Natural killer cell (primary cell): Measurements from ENCODE around the gene F12. TPM values are rescaled to one million over a fixed set of nuclear protein-coding genes. Genes with fewer than 3 reads are reported as not detected.
A peak's percentile ranks its signal among the peaks of the same experiment; 100 is the strongest.

Experiments used
- ATAC-seq, 3 donors: fragments of 150-1000 bp in 2 of 3; fragments of 200-7000 bp in 1 of 3; cut with Tn5 transposase; 1 replicate in 1 of 3; 2 replicates in 2 of 3; pipeline ENCODE4 v1.10.0; 2021; ENCODE audit warnings: mild to moderate bottlenecking in 2 of 3, moderate library complexity in 2 of 3
- DNase-seq, 2 donors: peaks; one replicate each; pipeline versions ENCODE4 v3.0.0 to v3.0.0-alpha.2; 2013 to 2021; ENCODE audit warnings: mixed read lengths in 1 of 2
- H3K27ac ChIP-seq: one replicate; pipeline ENCODE4 v1.5.1; 2013; ENCODE audit warnings: mild to moderate bottlenecking, low read length
- H3K27me3 ChIP-seq: one replicate; pipeline ENCODE4 v1.6.1; 2013; ENCODE audit warnings: low read length; ENCODE audit not compliant: control insufficient read depth, insufficient read depth
- H3K36me3 ChIP-seq: one replicate; pipeline ENCODE4 v1.6.1; 2013; ENCODE audit warnings: low read length; ENCODE audit not compliant: control insufficient read depth, insufficient read depth
- H3K4me1 ChIP-seq: one replicate; pipeline ENCODE4 v1.6.1; 2013; ENCODE audit warnings: low read length; ENCODE audit not compliant: control insufficient read depth, insufficient read depth
- H3K4me3 ChIP-seq: one replicate; pipeline ENCODE4 v1.5.1; 2013; ENCODE audit warnings: low read length
- H3K9me3 ChIP-seq: one replicate; pipeline ENCODE4 v1.6.1; 2013; ENCODE audit warnings: low read length; ENCODE audit not compliant: control insufficient read depth, insufficient read depth
- H3K27ac Mint-ChIP-seq, 2 donors: one replicate each; pipeline ENCODE4 v1.8.0; 2022; ENCODE audit warnings: mild to moderate bottlenecking in 2 of 2, mixed read lengths in 2 of 2, moderate library complexity in 1 of 2
- H3K27me3 Mint-ChIP-seq, 2 donors: one replicate each; pipeline ENCODE4 v1.8.0; 2022; ENCODE audit warnings: low read depth in 2 of 2, mixed read lengths in 2 of 2
- H3K36me3 Mint-ChIP-seq: one replicate; pipeline ENCODE4 v1.8.0; 2022; ENCODE audit warnings: mixed read lengths
- H3K4me1 Mint-ChIP-seq, 2 donors: one replicate each; pipeline ENCODE4 v1.8.0; 2022; ENCODE audit warnings: mixed read lengths in 2 of 2
- H3K4me3 Mint-ChIP-seq: one replicate; pipeline ENCODE4 v1.8.0; 2022; ENCODE audit warnings: mild to moderate bottlenecking, moderate library complexity, mixed read lengths
- H3K9me3 Mint-ChIP-seq, 2 donors: one replicate each; pipeline ENCODE4 v1.8.0; 2022; ENCODE audit warnings: mixed read lengths in 2 of 2
- WGBS: methylation state at CpG from one replicate; pipeline ENCODE4 v1.1.7; 2013; ENCODE audit warnings: missing lambda C conversion rate; ENCODE audit not compliant: insufficient coverage; 5-methylcytosine and 5-hydroxymethylcytosine counted together
- intact Hi-C: fragments of 100-400 bp; cut with micrococcal nuclease; formaldehyde crosslinking; loops from one replicate; pipeline ENCODE4 v1.14.2; 2022
- total RNA-seq, 4 donors: library from RNA; stranded (reverse); fragments of 120-200 nt in 1 of 4; gene quantifications; one replicate each; pipeline versions ENCODE4 v1.2.3 to v1.2.4, GENCODE V29; 2013 to 2022
- TF ChIP-seq, protein P1 (sequence below): fragments of 200-600 bp; IDR thresholded peaks from one replicate; pipeline ENCODE4 v1.8.0; 2022; ENCODE audit warnings: antibody characterized with exemption

Gene F12
- total RNA-seq, 3 donors from 2014 or later (not counting 1 experiment from before 2014, with no cell fraction given) = 0.66 to 1.7 (median 0.93) TPM

DNA sequence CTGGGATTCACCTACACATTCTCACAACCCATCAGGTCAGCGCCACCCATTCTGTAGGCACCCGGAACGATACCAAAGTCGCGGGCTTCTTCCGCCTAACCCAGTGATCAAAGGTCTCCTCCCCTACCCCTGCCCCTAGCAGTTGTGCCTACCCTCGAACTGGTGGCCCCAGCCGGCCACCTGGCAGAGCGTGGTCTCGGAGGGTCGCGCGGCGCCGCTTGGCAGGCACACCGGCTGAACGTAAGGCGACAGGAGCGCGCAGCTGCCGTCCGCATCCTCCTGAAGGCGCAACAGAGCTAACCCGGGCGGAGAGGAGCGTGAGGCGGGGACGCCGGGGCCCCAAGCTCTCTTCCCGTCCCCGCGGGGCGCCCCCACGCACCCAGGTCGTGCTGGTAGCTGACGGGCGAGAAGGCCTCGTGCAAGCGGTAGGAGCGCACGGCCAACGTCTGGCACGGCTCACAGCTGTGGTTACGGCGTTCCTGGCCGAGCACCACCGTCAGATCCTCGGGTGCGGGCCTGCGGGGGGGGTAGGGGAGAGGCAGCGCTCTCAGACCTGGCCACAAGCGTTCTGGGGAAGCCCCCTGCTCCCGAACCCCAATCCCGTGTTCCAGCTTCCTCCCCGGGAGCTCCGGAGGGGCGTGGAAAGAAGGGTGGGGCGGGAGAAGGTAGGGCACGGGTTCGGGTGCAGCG, 6.1 kb downstream of the F12 start:
- Mint-ChIP-seq H3K4me3 (peak overlapping the region; percentile 72), H3K4me1 (peaks cover 35 to 42% of the 10 kb centered on the region in 2 donors), H3K27ac (peak overlapping the region; percentile 62 to 84), H3K36me3 (no peaks in the 10 kb centered on the region), H3K27me3 (peaks cover 13 to 17% of the 10 kb centered on the region in 2 donors), H3K9me3 (no peaks in the 10 kb centered on the region)
- intact Hi-C loops = loop anchor here (1.0 kb wide), 1 partner anchor 13 kb away; no protein-coding TSS in a partner anchor
- 2% methylated on average over 61 of the region's 61 CpGs for WGBS
- DNase-seq = peak; percentile 50 to 85
- Histone ChIP-seq H3K4me3 (peak overlapping the region; percentile 2), H3K27me3 (peaks cover 22% of the 10 kb centered on the region), H3K36me3 (no peaks in the 10 kb centered on the region), H3K4me1 (peaks cover 50% of the 10 kb centered on the region), H3K27ac (no peak overlapping the region), H3K9me3 (no peaks in the 10 kb centered on the region)
- peak; percentile 31 to 50 (median 43) for ATAC-seq
- TF ChIP-seq, protein P1, sequence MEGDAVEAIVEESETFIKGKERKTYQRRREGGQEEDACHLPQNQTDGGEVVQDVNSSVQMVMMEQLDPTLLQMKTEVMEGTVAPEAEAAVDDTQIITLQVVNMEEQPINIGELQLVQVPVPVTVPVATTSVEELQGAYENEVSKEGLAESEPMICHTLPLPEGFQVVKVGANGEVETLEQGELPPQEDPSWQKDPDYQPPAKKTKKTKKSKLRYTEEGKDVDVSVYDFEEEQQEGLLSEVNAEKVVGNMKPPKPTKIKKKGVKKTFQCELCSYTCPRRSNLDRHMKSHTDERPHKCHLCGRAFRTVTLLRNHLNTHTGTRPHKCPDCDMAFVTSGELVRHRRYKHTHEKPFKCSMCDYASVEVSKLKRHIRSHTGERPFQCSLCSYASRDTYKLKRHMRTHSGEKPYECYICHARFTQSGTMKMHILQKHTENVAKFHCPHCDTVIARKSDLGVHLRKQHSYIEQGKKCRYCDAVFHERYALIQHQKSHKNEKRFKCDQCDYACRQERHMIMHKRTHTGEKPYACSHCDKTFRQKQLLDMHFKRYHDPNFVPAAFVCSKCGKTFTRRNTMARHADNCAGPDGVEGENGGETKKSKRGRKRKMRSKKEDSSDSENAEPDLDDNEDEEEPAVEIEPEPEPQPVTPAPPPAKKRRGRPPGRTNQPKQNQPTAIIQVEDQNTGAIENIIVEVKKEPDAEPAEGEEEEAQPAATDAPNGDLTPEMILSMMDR = no peak

DNA sequence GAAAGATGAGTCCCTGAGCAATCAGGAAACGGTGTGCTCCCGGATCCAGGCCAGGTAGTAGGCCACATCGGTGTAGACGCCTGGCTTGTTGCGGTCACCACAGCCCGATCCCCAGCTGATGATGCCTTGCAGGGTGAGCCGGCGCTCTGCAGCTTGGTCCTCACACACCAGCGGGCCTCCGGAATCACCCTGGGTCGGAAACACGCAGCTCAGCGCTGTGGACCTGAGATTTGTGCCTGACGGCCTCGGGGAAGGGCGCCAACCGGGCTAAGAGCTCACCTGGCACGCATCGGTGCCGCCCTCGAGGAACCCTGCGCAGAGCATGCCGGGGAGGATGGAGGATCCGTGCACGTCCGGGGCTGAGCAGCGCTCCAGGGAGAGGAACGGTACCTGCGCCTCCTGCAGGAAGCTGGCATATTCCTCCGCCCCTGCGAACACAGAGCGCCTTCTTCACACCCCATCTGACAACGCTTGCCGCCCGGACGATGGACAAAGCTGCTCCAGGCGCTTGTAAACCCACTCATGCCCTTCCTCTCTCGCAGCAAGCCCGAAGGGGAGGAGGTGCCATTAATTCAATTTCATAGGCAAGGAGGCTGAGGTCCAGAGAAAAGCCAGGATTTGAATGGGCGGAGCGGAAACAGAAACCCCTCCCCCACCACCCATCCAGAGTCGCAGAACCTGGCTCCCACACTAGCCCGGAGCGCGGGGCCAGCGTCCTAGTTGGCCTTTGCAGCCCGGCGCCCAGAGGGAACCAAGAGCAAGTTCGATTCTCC, 6.9 kb downstream of the F12 start:
- ATAC-seq (no peak), DNase-seq (peak in 1 of 2 donors; percentile 86)
- H3K4me3 Mint-ChIP-seq = peak overlapping the region; percentile 72

DNA sequence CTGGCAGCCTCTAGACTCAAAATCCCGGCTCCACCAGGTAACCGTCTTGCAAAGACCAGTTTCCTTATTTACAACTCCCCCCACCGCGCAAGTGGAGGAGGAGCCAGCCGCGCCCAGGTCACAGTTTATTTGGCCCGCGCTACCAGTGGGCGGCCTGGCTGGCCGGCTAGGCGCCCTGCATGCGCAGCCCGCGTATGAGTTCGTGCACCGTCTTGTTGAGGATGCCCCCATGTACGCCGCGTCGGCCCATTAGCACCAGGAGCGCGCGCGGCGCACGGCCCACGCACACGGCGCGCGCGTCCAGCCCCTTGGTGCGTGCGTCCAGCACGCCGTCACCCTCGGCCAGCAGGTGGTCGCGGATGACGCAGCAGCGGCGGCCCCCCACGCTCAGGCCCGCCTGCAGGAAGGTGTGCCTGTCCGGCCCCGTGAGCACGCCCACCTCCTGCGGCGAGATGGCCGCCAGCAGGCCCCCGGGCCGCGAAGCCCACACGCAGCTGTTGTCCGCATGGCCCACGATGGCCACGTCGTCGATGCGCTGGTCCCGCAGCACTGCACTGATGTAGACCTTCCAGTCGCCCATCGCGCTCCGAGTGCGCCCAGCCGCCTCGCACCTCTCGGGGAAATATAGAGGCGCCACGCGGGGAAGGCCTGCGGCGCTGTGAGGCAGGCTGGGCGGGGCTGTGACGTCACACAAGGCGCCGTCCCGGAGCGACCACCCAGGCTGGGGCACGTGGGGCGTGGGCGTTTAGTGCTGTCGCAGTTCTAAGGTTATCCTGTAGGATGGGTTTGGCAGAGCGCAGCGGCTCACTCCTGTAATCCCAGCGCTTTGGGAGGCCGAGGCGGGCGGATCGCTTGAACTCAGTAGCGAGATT, 9.1 kb downstream of the F12 start, which contains the start of gene PFN3:
TSS of gene PFN3 (minus strand) at position 665 of the 872 bp plus-strand sequence. CDS start at position 580, 85 bp downstream.
- intact Hi-C loops = no loop called here

More for the DNA sequence above, 6.9 kb downstream of the F12 start:
- intact Hi-C loops = loop anchor here (1.0 kb wide), 1 partner anchor 12 kb away; no protein-coding TSS in a partner anchor
- Mint-ChIP-seq H3K9me3 (no peaks in the 10 kb centered on the region), H3K36me3 (no peaks in the 10 kb centered on the region), H3K27me3 (peaks cover 13 to 17% of the 10 kb centered on the region in 2 donors), H3K27ac (peak overlapping the region; percentile 62 to 84), H3K4me1 (peaks cover 35 to 42% of the 10 kb centered on the region in 2 donors)
- H3K36me3 ChIP-seq = no peaks in the 10 kb centered on the region
- H3K4me1 ChIP-seq = peaks cover 50% of the 10 kb centered on the region
- WGBS = 27% methylated on average over 49 of the region's 49 CpGs
- peak overlapping the region; percentile 2 for H3K4me3 ChIP-seq
- H3K27me3 ChIP-seq = peaks cover 22% of the 10 kb centered on the region
- H3K27ac ChIP-seq = no peak overlapping the region
- no peaks in the 10 kb centered on the region for H3K9me3 ChIP-seq
- TF ChIP-seq, protein P1 = no peak

More for the DNA sequence above, 9.1 kb downstream of the F12 start, which contains the start of gene PFN3:
- Mint-ChIP-seq H3K4me1 (peaks cover 19 to 21% of the 10 kb centered on the region in 2 donors), H3K9me3 (no peaks in the 10 kb centered on the region), H3K4me3 (no peak within 1 kb of the TSS), H3K27ac (no peak within 1 kb of the TSS), H3K36me3 (no peaks in the 10 kb centered on the region), H3K27me3 (peaks cover 13 to 17% of the 10 kb centered on the region in 2 donors)
- no peaks in the 10 kb centered on the region for H3K9me3 ChIP-seq
- no peak within 1 kb of the TSS for H3K4me3 ChIP-seq
- H3K36me3 ChIP-seq = no peaks in the 10 kb centered on the region
- peaks cover 32% of the 10 kb centered on the region for H3K4me1 ChIP-seq
- DNase-seq (no peak), ATAC-seq (no peak)
- H3K27ac ChIP-seq = no peak within 1 kb of the TSS
- peaks cover 22% of the 10 kb centered on the region for H3K27me3 ChIP-seq
- TF ChIP-seq, protein P1 = no peak
- WGBS = 74% methylated on average over 92 of the region's 92 CpGs
